Measurements from ENCODE around the gene HOGA1.

GRCh38 chr10:97629289-97629688 is 45.1 kb downstream of the HOGA1 start:
- TF ChIP-seq POLR2A (IDR thresholded peaks at IDR 0.05; ENCODE audit: extremely low read depth, insufficient read length) (no peak), CTCF (IDR thresholded peaks at IDR 0.05; ENCODE audit: low read depth, low read length) (no peak)
